T-helper 17 cell (primary cell): ENCODE measurements around the gene NUDT4. TPM values are rescaled to one million over a fixed set of nuclear protein-coding genes. Genes with fewer than 3 reads are reported as not detected.
"Not testable (repeated sequence)": the region's sequence is repeated elsewhere in the genome, so short reads cannot be mapped to it uniquely, and the experiment has no call there.

ENCODE experiments used
- ATAC-seq: fragments of 150-1000 bp; cut with Tn5 transposase; 2 replicates; pipeline ENCODE4 v1.10.0; 2021; ENCODE audit warnings: mild to moderate bottlenecking, moderate library complexity
- DNase-seq, 3 donors: peaks; one replicate each; pipeline versions ENCODE4 v3.0.0 to v3.0.0-alpha.2; 2020 to 2021
- H3K9me3 ChIP-seq: one replicate; pipeline ENCODE4 v1.7.0; 2013; ENCODE audit warnings: low read length, mild to moderate bottlenecking; ENCODE audit not compliant: control insufficient read depth, poor library complexity, severe bottlenecking
- H3K27ac Mint-ChIP-seq: one replicate; pipeline ENCODE4 v1.8.0; 2022; ENCODE audit warnings: mild to moderate bottlenecking, moderate library complexity, mixed read lengths
- H3K27me3 Mint-ChIP-seq: one replicate; pipeline ENCODE4 v1.8.0; 2022; ENCODE audit warnings: mixed read lengths
- H3K36me3 Mint-ChIP-seq: one replicate; pipeline ENCODE4 v1.8.0; 2022; ENCODE audit warnings: low read depth, mixed read lengths
- H3K4me1 Mint-ChIP-seq: one replicate; pipeline ENCODE4 v1.8.0; 2022; ENCODE audit warnings: mild to moderate bottlenecking, mixed read lengths
- H3K4me3 Mint-ChIP-seq: one replicate; pipeline ENCODE4 v1.8.0; 2022; ENCODE audit warnings: mild to moderate bottlenecking, moderate library complexity, mixed read lengths
- total RNA-seq, 4 donors: library from RNA in 2 of 4; stranded (reverse) in 2 of 4; gene quantifications; one replicate each; pipeline ENCODE4 v1.2.3 and lab custom pipeline; 2022 to 2026

Gene NUDT4
- total RNA-seq, 2 donors from 2014 or later, result 60.4 to 78.8 TPM

- Mint-ChIP-seq H3K4me3 (no peak overlapping the region), H3K36me3 (peaks cover 3% of the 10 kb centered on the region), H3K27ac (peak overlapping the region; percentile 89), H3K4me1 (peaks cover 47% of the 10 kb centered on the region), H3K27me3 (no peaks in the 10 kb centered on the region)
- no peaks in the 10 kb centered on the region for H3K9me3 ChIP-seq
- ATAC-seq (no peak), DNase-seq (no peak)
Measured at GRCh38 chr12:93413064-93413463, 35.3 kb downstream of the NUDT4 start.

DNA sequence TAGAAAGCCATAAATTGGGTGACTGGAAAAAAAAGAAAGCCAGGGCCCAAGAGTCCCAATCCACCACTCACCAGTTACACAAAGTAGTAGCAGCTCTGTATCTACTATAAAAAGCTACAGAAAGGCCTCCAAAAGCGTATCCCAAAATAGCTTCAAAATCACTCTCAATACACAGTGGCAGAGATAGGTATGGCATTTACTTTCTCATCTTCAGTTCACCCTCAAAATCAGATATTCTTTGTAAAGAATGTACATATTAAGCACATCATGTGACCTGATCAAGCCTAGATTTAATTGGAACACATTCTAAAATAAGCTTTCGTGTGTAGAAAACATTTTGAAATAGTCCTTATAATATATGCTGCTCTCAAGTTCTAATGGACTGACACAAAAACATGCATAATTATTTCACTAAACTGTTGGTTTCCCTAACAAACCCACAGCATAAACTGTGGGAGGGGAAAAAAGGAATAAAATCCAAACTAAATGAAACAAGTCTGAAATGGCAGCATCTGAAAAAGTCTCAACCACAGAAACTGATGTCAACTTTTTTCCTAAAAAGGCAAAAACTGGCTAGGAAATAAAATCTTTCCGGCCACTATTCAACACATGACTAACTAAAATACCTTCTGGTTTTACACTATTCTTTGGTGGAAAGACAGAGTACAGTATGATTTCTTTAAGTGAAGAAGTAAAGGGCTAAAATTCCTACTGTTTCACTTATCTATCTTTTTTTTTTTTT, 38.2 kb downstream of the NUDT4 start:
- Mint-ChIP-seq H3K27me3 (no peaks in the 10 kb centered on the region), H3K4me3 (peak overlapping the region; percentile 28), H3K4me1 (peaks cover 57% of the 10 kb centered on the region), H3K27ac (peak overlapping the region; percentile 89), H3K36me3 (peaks cover 3% of the 10 kb centered on the region)
- ATAC-seq (no peak), DNase-seq (no peak)
- no peaks in the 10 kb centered on the region for H3K9me3 ChIP-seq

DNA sequence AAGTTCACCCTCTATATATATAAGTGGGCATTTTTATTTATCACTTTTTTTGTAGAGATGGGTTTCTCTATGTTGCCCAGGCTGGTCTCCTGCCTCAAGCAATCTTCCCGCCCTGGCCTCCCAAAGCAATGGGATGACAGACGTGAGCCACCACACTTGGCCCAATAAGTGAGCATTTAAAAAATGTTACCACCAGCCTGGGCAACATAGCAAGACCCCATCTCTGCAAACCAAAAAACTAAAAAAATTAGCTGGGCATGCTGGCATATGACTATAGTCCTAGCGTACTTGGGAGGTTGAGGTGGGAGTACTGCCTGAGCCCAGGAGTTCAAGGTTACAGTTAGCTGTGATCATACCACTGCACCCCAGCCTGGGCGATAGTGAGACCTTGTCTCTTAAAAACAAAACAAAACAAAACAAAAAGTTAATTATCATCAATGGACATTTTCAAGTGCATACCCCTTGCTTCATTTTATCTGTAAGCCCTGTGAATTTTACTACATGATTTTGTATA, 40.3 kb downstream of the NUDT4 start:
- no peaks in the 10 kb centered on the region for H3K9me3 ChIP-seq
- Mint-ChIP-seq H3K27me3 (no peaks in the 10 kb centered on the region), H3K27ac (no peak overlapping the region), H3K4me3 (no peak overlapping the region), H3K4me1 (peaks cover 59% of the 10 kb centered on the region), H3K36me3 (peaks cover 3% of the 10 kb centered on the region)
- ATAC-seq (no peak), DNase-seq (no peak)

GRCh38 chr12:93419388-93420034, 41.8 kb downstream of the NUDT4 start:
- H3K4me1 Mint-ChIP-seq, result peaks cover 58% of the 10 kb centered on the region
- peak overlapping the region; percentile 91 for H3K27ac Mint-ChIP-seq
- H3K27me3 Mint-ChIP-seq, result no peaks in the 10 kb centered on the region
- DNase-seq (no peak), ATAC-seq (peak; percentile 74)
- H3K9me3 ChIP-seq, result no peaks in the 10 kb centered on the region
- H3K36me3 Mint-ChIP-seq, result peaks cover 1% of the 10 kb centered on the region
- no peak overlapping the region for H3K4me3 Mint-ChIP-seq

DNA sequence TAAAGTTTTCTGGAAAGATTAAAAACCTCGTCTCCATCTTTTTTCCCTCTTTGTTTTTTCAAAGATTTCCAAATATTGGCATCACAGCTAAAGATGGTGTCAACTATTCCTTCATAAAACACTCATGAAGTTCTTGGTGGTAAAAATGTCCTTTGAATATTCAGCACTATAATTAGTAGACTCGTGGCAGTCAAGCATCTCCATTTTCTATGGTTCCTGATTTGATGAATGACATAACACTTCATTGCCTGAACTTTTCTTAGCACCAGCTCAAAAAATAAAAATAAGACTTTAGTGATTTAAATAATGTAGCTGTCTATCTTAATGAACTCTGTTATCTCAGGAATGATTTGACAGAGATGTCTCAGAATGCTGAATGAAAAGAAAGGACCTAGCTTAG, 44.3 kb downstream of the NUDT4 start:
- H3K4me1 Mint-ChIP-seq, result peaks cover 62% of the 10 kb centered on the region
- ATAC-seq (no peak), DNase-seq (no peak)
- no peaks in the 10 kb centered on the region for H3K9me3 ChIP-seq
- H3K27ac Mint-ChIP-seq, result peak overlapping the region; percentile 91
- H3K4me3 Mint-ChIP-seq, result no peak overlapping the region
- H3K27me3 Mint-ChIP-seq, result no peaks in the 10 kb centered on the region
- H3K36me3 Mint-ChIP-seq, result no peaks in the 10 kb centered on the region

DNA sequence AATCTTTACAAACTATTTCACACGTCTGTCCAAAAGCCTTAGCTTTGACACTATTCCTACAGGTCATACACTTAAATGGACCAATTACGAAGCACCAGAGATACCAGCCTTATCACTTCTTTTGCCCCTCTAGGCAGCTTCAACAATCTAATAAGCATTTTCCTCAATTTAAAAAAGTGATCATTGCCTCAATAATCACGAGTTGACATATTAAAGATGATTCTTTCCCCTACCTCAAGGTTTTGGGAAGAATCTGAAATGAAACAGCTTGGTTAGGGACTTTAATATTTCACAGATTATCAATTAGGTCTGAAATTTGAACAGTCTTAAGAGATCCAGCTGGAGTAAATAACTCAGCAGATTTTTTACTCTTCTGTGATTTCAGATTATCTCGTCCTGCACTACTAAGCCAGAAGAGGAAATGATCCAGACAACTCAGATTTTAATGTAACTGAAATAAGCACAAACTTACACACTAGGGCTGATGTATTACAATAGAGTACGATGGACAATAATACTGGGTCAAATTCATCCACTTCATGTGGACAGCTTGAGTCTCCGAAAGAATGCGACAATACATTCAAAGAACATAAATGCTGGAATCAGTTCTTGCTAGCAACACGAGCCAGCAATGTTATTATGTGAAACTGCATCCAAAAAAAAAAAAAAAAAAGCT, 48.1 kb downstream of the NUDT4 start:
- ATAC-seq, result peak; percentile 23
- H3K4me3 Mint-ChIP-seq, result peak overlapping the region; percentile 60

GRCh38 chr12:93426412-93426805, 48.7 kb downstream of the NUDT4 start:
- no peaks in the 10 kb centered on the region for H3K9me3 ChIP-seq
- Mint-ChIP-seq H3K27me3 (no peaks in the 10 kb centered on the region), H3K36me3 (no peaks in the 10 kb centered on the region), H3K4me3 (peak overlapping the region; percentile 60), H3K4me1 (peaks cover 68% of the 10 kb centered on the region), H3K27ac (peak overlapping the region; percentile 91)
- DNase-seq (no peak), ATAC-seq (peak; percentile 65)

More for the DNA sequence above, 48.1 kb downstream of the NUDT4 start:
- H3K9me3 ChIP-seq, result no peaks in the 10 kb centered on the region
- no peak for DNase-seq
- H3K27me3 Mint-ChIP-seq, result no peaks in the 10 kb centered on the region
- peak overlapping the region; percentile 91 for H3K27ac Mint-ChIP-seq
- no peaks in the 10 kb centered on the region for H3K36me3 Mint-ChIP-seq
- H3K4me1 Mint-ChIP-seq, result peaks cover 69% of the 10 kb centered on the region

DNA sequence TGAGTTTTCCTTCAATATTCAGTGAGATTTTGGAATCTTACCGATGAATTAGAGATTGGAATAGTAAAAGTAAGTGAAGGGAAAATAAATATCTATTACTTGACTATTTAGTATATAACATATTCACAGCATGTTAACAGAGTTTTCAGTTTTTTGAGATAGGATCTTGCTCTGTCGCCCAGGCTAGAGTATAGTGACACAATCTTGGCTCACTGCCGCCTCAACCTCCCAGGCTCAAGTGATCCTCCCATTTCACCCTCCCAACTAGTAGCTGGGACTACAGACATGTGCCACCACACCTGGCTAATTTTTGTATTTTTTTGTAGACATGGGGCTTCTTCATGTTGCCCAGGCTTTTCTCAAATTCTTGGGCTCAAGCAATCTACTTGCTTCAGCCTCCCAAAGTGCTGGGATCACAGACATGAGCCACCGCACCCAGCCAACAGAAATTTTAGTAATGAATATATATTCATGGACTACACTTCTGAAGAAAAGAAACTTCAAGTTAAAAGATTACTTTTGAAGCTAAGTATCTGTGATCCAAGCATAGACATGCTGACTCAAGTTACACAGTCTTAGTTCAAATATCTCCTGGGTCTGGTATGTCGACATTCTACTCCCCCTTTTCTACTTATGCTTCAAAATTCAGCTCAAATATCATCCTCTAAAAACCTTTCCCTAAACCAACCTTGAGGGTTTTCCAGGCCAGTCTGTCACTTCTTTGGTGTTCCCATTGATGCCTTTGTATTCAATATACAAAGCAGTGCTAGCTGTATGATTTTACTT, 50.2 kb downstream of the NUDT4 start:
- Mint-ChIP-seq H3K4me1 (peaks cover 66% of the 10 kb centered on the region), H3K27ac (peak overlapping the region; percentile 91), H3K4me3 (peak overlapping the region; percentile 8), H3K27me3 (no peaks in the 10 kb centered on the region), H3K36me3 (no peaks in the 10 kb centered on the region)
- ATAC-seq (no peak), DNase-seq (no peak)
- no peaks in the 10 kb centered on the region for H3K9me3 ChIP-seq

DNA sequence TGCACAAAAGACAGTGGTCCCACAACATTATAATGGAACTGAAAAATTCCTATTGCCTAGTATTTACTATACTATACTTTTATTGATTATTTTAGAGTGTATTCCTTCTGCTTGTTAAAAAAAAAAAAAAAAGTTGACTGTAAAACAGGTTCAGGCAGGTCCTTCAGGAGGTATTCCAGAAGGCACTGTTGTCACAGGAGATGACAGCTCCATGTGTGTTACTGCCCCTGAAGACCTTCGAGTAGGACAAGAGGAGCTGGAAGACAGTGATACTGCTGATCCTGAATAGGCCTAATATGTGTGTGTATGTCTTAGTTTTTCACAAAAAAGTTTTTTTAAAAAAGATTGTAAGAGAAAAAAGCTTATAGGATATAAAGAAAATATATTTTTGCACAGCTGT, 51.7 kb downstream of the NUDT4 start:
- DNase-seq (no peak), ATAC-seq (no peak)
- H3K4me3 Mint-ChIP-seq, result no peak overlapping the region
- no peak overlapping the region for H3K27ac Mint-ChIP-seq
- H3K4me1 Mint-ChIP-seq, result peaks cover 64% of the 10 kb centered on the region
- H3K27me3 Mint-ChIP-seq, result no peaks in the 10 kb centered on the region
- H3K36me3 Mint-ChIP-seq, result no peaks in the 10 kb centered on the region
- H3K9me3 ChIP-seq, result no peaks in the 10 kb centered on the region

GRCh38 chr12:93429852-93430251, 52.1 kb downstream of the NUDT4 start:
- Mint-ChIP-seq H3K4me1 (peaks cover 62% of the 10 kb centered on the region), H3K36me3 (no peaks in the 10 kb centered on the region)
- no peak for ATAC-seq

DNA sequence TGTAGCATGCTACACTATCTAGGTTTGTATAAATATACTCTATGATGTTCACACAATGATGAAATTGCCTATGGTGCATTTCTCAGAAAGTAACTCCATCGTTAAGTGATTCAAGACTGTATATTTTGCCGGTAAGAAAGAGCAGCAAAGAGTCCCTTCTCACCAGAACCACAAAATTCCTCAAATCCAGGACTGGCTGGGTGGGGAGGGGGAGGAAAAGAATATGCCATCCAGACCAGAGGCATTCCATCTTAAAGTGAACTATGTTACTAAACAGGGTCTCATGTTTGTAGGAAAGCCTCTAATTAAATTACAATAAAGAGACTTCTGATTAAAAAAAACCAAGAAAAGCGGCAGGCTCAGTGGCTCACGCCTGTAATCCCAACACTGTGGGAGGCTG, 52.6 kb downstream of the NUDT4 start:
- Mint-ChIP-seq H3K27ac (peak overlapping the region; percentile 49), H3K4me1 (peaks cover 61% of the 10 kb centered on the region), H3K27me3 (no peaks in the 10 kb centered on the region), H3K36me3 (no peaks in the 10 kb centered on the region), H3K4me3 (no peak overlapping the region)
- ATAC-seq (no peak), DNase-seq (no peak)
- no peaks in the 10 kb centered on the region for H3K9me3 ChIP-seq

More at GRCh38 chr12:93429852-93430251, 52.1 kb downstream of the NUDT4 start:
- Mint-ChIP-seq H3K4me3 (no peak overlapping the region), H3K27me3 (no peaks in the 10 kb centered on the region), H3K27ac (peak overlapping the region; percentile 49)
- no peak for DNase-seq
- no peaks in the 10 kb centered on the region for H3K9me3 ChIP-seq

DNA sequence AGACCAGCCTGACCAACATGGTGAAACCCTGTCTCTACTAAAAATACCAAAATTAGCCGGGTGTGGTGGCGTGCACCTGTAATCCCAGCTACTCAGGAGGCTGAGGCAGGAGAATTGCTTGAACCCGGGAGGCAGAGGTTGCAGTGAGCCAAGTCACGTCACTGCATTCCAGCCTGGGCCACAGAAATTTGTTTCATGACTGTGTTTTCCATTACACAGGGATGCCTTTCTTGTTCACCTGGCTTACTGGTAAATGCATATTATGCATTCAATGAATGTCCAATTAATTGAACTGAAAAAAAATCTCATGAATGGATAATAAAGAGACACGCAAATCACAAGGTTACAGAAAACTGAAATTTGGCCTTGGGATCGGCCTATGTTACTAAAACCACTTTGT, 54.3 kb downstream of the NUDT4 start:
- DNase-seq, ATAC-seq: not testable (repeated sequence)

More for the DNA sequence above, 54.3 kb downstream of the NUDT4 start:
- H3K27me3 Mint-ChIP-seq, H3K36me3 Mint-ChIP-seq, H3K9me3 ChIP-seq: not testable (repeated sequence)
- H3K4me1 Mint-ChIP-seq, result peaks cover 55% of the 10 kb centered on the region
- peak overlapping the region; percentile 81 for H3K27ac Mint-ChIP-seq
- H3K4me3 Mint-ChIP-seq, result peak overlapping the region; percentile 25
